Astrocyte (in vitro differentiated cells and primary cell): ENCODE measurements around the gene C1QC. TPM values are rescaled to one million over a fixed set of nuclear protein-coding genes. Genes with fewer than 3 reads are reported as not detected.

Source experiments
- DNase-seq: peaks from one replicate; pipeline ENCODE4 v3.0.0-alpha.2; 2010; ENCODE audit warnings: low read depth
- FAIRE-seq: peaks from 2 replicates; lab custom pipeline; 2011; peaks lifted over from hg19 to GRCh38; lab: Jason Lieb, UNC
- H2AFZ ChIP-seq: 2 replicates; pipeline ENCODE4 v1.6.0; 2012; ENCODE audit warnings: low read depth, low read length, inconsistent platforms
- H3K27ac ChIP-seq: 2 replicates; pipeline ENCODE4 v1.5.1; 2011; ENCODE audit warnings: low read depth, low read length, inconsistent platforms
- H3K27me3 ChIP-seq: 2 replicates; pipeline ENCODE4 v1.6.0; 2011; ENCODE audit warnings: low read length, inconsistent platforms; ENCODE audit not compliant: insufficient read depth
- H3K36me3 ChIP-seq: 2 replicates; pipeline ENCODE4 v1.5.1; 2011; ENCODE audit warnings: low read length, inconsistent platforms; ENCODE audit not compliant: insufficient read depth
- H3K4me1 ChIP-seq: 2 replicates; pipeline ENCODE4 v1.5.1; 2011; ENCODE audit warnings: low read length, inconsistent platforms; ENCODE audit not compliant: insufficient read depth
- H3K4me2 ChIP-seq: 2 replicates; pipeline ENCODE4 v1.6.0; 2012; ENCODE audit warnings: low read length, inconsistent platforms
- H3K4me3 ChIP-seq: 2 replicates; pipeline ENCODE4 v1.5.1; 2011; ENCODE audit warnings: low read depth, mild to moderate bottlenecking, low read length, inconsistent platforms; ENCODE audit not compliant: insufficient read depth
- H3K79me2 ChIP-seq: 2 replicates; pipeline ENCODE4 v1.6.0; 2012; ENCODE audit warnings: mild to moderate bottlenecking, low read length, inconsistent platforms; ENCODE audit not compliant: insufficient read depth
- H3K9ac ChIP-seq: 2 replicates; pipeline ENCODE4 v1.6.0; 2012; ENCODE audit warnings: mild to moderate bottlenecking, low read length, inconsistent platforms
- H3K9me3 ChIP-seq: 2 replicates; pipeline ENCODE4 v1.5.1; 2012; ENCODE audit warnings: low read depth, mild to moderate bottlenecking, low read length, inconsistent platforms; ENCODE audit not compliant: insufficient read depth
- H4K20me1 ChIP-seq: 2 replicates; pipeline ENCODE4 v1.6.0; 2012; ENCODE audit warnings: low read length, inconsistent platforms; ENCODE audit not compliant: insufficient read depth
- H3K27ac Mint-ChIP-seq: one replicate; pipeline ENCODE4 v1.8.0; 2021; ENCODE audit warnings: mild to moderate bottlenecking, mixed read lengths; ENCODE audit not compliant: unreplicated experiment
- H3K27me3 Mint-ChIP-seq: one replicate; pipeline ENCODE4 v1.8.0; 2021; ENCODE audit warnings: low read depth, mixed read lengths; ENCODE audit not compliant: unreplicated experiment
- H3K36me3 Mint-ChIP-seq: one replicate; pipeline ENCODE4 v1.8.0; 2021; ENCODE audit warnings: low read depth, mixed read lengths; ENCODE audit not compliant: unreplicated experiment
- H3K4me1 Mint-ChIP-seq: one replicate; pipeline ENCODE4 v1.8.0; 2021; ENCODE audit warnings: low read depth, mixed read lengths; ENCODE audit not compliant: unreplicated experiment
- H3K4me3 Mint-ChIP-seq: one replicate; pipeline ENCODE4 v1.8.0; 2021; ENCODE audit warnings: mild to moderate bottlenecking, moderate library complexity, mixed read lengths; ENCODE audit not compliant: unreplicated experiment
- H3K9me3 Mint-ChIP-seq: one replicate; pipeline ENCODE4 v1.8.0; 2021; ENCODE audit warnings: mild to moderate bottlenecking, mixed read lengths; ENCODE audit not compliant: unreplicated experiment
- CTCF ChIP-seq: IDR thresholded peaks from 2 replicates; pipeline ENCODE4 v1.5.1; 2011; ENCODE audit warnings: low read depth, mild to moderate bottlenecking, inconsistent platforms, low read length, moderate library complexity; ENCODE audit not compliant: insufficient read depth
- EZH2 ChIP-seq: IDR thresholded peaks from 2 replicates; pipeline ENCODE4 v1.6.1; 2012; ENCODE audit warnings: mild to moderate bottlenecking, low read length, inconsistent platforms; ENCODE audit not compliant: insufficient read depth
- total RNA-seq: library from RNA; stranded (reverse); gene quantifications from 2 replicates; pipeline ENCODE4 v1.2.1, GENCODE V29; 2021

C1QC gene
- total RNA-seq, 1 donor from 2014 or later, result not detected

- Histone ChIP-seq H3K79me2 (no peaks in the 10 kb centered on the region), H3K4me3 (no peak overlapping the region), H4K20me1 (no peaks in the 10 kb centered on the region), H3K27ac (no peak overlapping the region), H3K9ac (no peak overlapping the region), H3K4me1 (no peaks in the 10 kb centered on the region), H2AFZ (no peak overlapping the region), H3K4me2 (no peak overlapping the region), H3K27me3 (peaks cover 26% of the 10 kb centered on the region), H3K9me3 (no peaks in the 10 kb centered on the region), H3K36me3 (no peaks in the 10 kb centered on the region)
- Mint-ChIP-seq H3K4me3 (no peak overlapping the region), H3K36me3 (no peaks in the 10 kb centered on the region), H3K9me3 (no peaks in the 10 kb centered on the region), H3K27me3 (peaks cover 58% of the 10 kb centered on the region), H3K4me1 (peaks cover 3% of the 10 kb centered on the region), H3K27ac (no peak overlapping the region)
- no peak for FAIRE-seq
- TF ChIP-seq EZH2 (no peak), CTCF (no peak)
- no peak for DNase-seq
Measured at GRCh38 chr1:22650089-22650693, 6.8 kb downstream of the C1QC start.

- Histone ChIP-seq H4K20me1 (no peaks in the 10 kb centered on the region), H3K36me3 (no peaks in the 10 kb centered on the region), H3K4me1 (no peaks in the 10 kb centered on the region), H2AFZ (no peak overlapping the region), H3K4me2 (no peak overlapping the region), H3K27ac (no peak overlapping the region), H3K9me3 (no peaks in the 10 kb centered on the region), H3K27me3 (peaks cover 42% of the 10 kb centered on the region), H3K79me2 (no peaks in the 10 kb centered on the region), H3K4me3 (no peak overlapping the region), H3K9ac (no peak overlapping the region)
- FAIRE-seq (no peak), DNase-seq (no peak)
- no peaks in the 10 kb centered on the region for H3K4me1 Mint-ChIP-seq
- H3K27ac Mint-ChIP-seq, result no peak overlapping the region
- TF ChIP-seq CTCF (no peak), EZH2 (no peak)
- peaks cover 56% of the 10 kb centered on the region for H3K27me3 Mint-ChIP-seq
- H3K36me3 Mint-ChIP-seq, result no peaks in the 10 kb centered on the region
- H3K9me3 Mint-ChIP-seq, result no peaks in the 10 kb centered on the region
- no peak overlapping the region for H3K4me3 Mint-ChIP-seq
Measured at GRCh38 chr1:22651941-22652856, 8.8 kb downstream of the C1QC start.
